ENCODE data around the gene MAFF. TPM values are rescaled to one million over a fixed set of nuclear protein-coding genes. Genes with fewer than 3 reads are reported as not detected.

Gene MAFF
- total RNA-seq, 2 experiments from 2014 or later = 11.8 to 12.3 TPM

DNA sequence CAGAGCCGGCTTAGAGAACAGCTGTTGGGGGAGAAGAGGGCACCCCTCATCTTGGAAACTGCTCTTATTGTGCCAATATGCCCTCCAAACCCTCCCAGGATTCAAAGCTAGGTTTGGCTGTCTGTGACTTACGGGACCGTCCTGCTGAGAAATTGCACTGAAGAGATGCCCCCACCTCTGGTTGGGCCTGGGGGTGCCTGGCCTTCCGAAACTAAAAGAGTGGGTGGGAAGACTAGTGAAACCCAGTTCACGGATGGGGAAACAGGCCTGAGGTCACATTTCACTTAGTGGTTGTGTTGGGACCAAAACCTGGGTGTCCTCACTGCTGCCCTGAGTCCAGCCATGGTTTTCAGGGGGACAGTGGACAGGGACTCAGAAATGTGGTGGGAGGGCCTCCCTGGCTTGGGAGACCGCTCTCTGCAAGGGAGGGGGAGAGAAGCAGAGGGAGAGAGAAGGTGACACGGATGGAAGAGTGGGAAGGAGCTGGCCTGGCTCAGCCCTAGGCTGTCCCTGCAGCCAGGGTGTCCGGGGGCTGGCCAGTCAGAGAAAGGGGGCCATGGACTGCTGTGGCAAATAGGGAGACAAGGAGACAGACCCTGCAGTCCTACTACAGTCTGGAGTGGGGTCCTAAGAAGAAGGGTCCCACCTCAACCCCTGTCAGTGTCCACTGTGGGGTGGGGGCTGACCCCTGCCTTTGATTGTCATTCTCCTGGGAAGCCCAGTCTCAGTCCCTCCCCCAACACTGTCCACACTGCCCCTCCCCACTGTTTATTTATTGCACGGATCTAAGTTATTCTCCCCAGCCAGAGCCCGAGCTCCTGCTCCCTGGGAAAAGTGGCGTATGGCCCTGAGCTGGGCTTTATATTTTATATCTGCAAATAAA, 13.6 kb downstream of the MAFF start:
- POLR2A ChIA-PET = interaction anchor here (1.0 kb wide), 1 partner anchor 13 kb away, joined by 4 read pairs; the partner anchor contains the start of gene MAFF
- CTCF ChIA-PET = interaction anchor here (0.5 to 2.3 kb wide), 2 partner anchors 13 to 42 kb away, joined by 5 to 7 read pairs; partner anchors contain the start of gene MAFF

- POLR2A ChIA-PET = interaction anchor here (0.8 kb wide), 1 partner anchor 11 kb away, joined by 3 read pairs; no protein-coding TSS in a partner anchor
- CTCF ChIA-PET = interaction anchor here (1.1 kb wide), 1 partner anchor 11 kb away, joined by 3 read pairs; no protein-coding TSS in a partner anchor
These were observed 17.1 kb downstream of the MAFF start for GRCh38 chr22:38218661-38219622.

DNA sequence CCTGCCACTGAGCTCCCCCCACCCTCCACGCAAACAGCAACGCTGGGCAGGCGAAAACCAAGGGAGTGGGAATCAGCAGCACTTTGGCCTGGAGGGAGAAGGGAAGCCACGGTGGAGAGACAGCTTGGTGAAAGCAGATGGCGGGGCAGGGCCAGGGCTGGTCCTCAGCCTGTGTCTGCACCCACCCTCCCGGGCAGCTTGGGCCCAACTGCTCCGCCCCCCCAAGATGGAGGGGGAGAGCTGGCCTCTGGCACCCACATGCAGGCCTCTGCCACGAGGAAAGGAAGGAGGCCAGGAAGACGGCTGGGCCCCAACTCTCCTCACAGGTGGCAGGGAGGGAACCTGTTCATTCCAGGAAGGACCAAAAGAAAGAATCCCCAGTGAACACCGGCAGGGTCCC, 17.8 kb downstream of the MAFF start:
- ChIA-PET POLR2A (interaction anchor here (0.8 kb wide), 1 partner anchor 12 kb away, joined by 3 read pairs; no protein-coding TSS in a partner anchor), CTCF (no interaction called here)

DNA sequence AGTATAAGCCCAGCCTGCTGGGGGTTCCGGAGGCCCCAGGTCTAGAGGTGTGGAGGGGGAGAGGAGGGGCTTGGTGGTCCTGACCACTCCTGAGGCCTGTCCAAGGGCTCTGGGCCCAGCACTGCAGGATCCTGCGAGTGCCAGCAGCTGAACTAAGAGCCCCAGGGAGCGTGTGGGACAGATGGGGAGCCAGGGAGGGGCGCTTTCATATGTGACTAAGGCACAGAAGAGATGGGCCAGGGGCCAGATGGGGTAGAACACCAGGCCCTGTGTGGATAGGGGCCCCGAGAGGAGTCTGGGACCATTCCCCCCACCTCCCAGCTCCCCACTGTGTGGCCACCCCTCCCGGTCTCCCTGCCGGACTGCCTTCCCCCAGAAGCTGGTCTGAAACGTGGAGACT, 18.4 kb downstream of the MAFF start:
- POLR2A ChIA-PET = no interaction called here
- CTCF ChIA-PET = no interaction called here

DNA sequence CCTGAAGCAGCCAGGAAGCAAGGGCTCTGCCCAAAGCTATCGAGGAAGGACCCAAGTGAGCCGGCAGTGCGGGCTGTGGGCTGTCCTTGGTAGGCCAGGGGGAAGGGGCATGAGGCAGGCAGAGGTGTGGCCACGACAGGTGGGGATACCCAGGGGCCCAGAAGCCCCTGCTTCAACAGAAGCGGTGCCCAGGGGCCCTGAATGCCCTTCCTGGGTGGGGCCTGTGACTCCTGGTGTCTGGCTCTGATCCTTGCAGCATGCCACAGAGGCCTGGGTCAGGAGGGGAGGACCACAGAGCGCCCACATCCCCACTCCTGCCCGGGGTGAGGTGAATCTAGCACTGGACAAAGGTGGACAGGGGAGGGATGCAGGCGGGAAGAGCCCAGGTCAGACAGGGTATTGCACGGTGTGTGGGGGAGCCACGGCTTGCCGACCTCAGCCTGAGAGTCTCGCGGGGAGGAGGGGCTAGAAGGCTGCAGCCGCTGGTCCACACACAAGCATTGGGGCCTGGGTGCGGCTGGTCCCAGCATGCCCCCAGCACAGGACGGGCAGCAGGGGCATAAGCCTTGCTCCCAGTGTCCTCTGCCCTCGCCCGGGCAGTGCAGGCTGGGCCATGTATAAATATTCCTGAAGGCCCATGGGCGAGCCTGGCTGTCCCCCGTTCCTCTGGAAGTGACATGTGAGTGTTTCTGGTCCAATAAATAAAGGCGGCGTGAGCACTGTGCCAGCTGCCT, 19.0 kb downstream of the MAFF start:
- CTCF ChIA-PET = no interaction called here
- POLR2A ChIA-PET = no interaction called here

- ChIA-PET CTCF (no interaction called here), POLR2A (no interaction called here)
These were observed 19.6 kb downstream of the MAFF start for GRCh38 chr22:38221407-38221806.

GRCh38 chr22:38221908-38222796, 20.4 kb downstream of the MAFF start:
- CTCF ChIA-PET = interaction anchor here (1.7 kb wide), 1 partner anchor 8 kb away, joined by 4 read pairs; no protein-coding TSS in a partner anchor
- POLR2A ChIA-PET = interaction anchor here (1.0 kb wide), 1 partner anchor 10 kb away, joined by 3 read pairs; no protein-coding TSS in a partner anchor

DNA sequence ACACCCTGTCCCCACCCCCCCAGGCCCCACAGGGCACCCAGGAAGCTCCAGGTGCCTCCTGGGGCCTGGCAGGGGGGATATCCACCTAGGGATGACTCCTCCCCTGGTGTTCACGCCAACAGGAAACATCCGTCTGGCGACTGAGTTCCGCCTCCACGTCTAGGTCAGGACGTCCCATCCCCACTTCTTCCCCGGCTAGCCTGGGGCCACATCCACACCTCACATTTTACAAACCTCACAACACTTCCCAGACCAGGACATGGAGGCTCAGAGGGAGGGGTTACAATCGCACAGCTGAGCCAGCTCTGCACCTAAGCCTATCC, 21.0 kb downstream of the MAFF start:
- ChIA-PET POLR2A (interaction anchor here (1.0 kb wide), 1 partner anchor 11 kb away, joined by 3 read pairs; no protein-coding TSS in a partner anchor), CTCF (interaction anchor here (1.7 kb wide), 1 partner anchor 8 kb away, joined by 4 read pairs; no protein-coding TSS in a partner anchor)

DNA sequence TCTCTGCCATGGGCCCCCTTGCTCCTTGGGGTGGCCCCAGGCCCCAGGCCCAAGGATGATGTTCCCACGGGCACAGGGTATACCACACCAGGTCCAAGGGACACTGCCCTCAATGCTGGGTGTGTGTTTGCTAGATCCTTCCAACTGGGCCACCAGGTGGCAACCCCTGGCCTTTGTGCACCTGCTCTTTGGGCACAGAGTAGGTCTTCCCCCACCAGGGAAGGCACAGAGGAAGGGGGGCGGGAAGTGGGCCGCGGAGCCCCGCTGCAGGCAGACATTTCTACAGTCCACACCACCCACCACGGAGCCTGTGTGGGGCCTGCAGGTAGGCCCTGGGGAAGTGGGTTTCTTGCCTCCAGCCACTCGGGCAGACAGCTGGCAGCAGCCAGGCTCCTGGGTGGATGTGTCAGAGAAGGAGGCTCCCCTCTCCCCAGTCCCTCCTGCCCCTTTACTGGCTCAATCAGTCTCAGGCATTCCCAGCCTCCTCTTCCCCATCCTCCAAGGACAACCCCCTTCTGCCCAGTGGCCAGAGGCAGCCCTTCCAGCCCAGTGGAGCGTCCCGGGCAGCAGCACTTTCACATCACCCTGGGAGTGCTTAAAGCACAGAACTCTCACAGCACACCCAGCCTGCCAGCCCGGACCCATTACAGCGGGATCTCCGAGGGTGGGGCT, 21.6 kb downstream of the MAFF start:
- POLR2A ChIA-PET = no interaction called here
- CTCF ChIA-PET = interaction anchor here (1.7 kb wide), 1 partner anchor 7 kb away, joined by 4 read pairs; no protein-coding TSS in a partner anchor

DNA sequence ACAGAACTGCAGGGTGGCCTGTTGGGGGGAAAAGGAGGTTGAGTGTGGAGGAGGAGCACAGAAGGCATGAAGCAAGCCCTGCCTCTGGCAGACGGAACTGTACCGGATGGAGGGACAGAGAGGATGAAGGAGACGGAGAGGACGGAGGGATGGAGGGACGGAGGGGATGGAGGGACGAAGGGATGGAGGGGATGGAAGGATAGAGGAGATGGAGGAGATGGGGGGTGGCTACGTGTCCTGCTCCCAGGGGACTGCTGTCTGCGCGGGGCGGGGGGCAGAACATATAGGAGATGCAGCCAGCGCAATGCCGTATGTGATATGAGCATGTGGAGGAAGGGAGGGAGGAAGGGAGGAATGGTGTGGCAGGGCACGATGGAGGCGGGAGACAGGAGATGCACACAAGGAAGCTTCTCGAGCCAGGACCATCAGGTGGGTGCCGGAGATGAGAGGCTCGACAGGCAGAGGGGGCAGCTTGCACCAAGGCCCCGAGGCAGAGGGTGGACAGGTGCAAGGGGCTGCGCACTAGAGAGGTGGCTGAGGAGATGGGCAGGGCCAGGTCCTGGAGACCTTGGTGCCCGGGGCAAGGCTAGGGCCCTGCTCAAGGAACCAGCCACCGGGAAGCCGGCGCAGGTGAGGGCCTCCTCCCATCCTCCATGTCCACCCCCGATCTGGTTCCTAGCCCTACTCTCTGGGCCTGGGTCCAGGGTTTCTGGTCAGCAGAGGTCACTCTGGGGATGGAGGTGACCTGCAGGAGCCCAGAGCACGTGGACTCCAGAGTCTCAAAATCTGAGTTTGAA, 25.3 kb downstream of the MAFF start:
- ChIA-PET POLR2A (no interaction called here), CTCF (interaction anchor here (3.9 kb wide), 1 partner anchor 113 kb away, joined by 13 read pairs; no protein-coding TSS in a partner anchor)

DNA sequence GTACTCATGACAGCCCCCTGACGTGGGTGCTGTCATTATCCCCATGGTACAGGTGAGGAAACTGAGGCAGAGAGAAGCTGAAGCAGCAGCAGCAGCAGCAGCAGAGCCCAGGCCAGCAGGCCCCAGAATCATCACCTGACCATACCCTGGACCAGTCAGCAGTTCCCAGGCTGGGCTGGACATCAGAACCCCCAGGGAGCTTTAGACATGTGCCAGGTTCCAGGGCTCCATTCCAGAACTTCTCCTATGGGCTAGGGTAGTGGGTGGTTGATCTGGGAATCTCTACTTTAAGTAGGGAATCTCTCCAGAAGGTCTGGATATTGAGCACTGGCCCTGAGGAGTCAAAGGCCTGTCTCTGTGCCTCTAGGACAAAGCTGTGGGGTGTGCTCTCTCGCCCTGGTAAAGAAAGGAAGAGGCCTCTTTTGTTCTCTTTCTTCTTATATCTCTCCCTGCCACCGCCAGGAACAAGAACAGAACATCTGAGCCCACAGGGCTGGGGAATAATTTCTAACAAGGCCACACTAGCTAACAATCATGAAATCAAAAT, 26.6 kb downstream of the MAFF start:
- ChIA-PET POLR2A (no interaction called here), CTCF (interaction anchor here (0.6 to 3.9 kb wide), 3 partner anchors 114 to 176 kb away, joined by 3 to 13 read pairs (median 3); no protein-coding TSS in a partner anchor)

DNA sequence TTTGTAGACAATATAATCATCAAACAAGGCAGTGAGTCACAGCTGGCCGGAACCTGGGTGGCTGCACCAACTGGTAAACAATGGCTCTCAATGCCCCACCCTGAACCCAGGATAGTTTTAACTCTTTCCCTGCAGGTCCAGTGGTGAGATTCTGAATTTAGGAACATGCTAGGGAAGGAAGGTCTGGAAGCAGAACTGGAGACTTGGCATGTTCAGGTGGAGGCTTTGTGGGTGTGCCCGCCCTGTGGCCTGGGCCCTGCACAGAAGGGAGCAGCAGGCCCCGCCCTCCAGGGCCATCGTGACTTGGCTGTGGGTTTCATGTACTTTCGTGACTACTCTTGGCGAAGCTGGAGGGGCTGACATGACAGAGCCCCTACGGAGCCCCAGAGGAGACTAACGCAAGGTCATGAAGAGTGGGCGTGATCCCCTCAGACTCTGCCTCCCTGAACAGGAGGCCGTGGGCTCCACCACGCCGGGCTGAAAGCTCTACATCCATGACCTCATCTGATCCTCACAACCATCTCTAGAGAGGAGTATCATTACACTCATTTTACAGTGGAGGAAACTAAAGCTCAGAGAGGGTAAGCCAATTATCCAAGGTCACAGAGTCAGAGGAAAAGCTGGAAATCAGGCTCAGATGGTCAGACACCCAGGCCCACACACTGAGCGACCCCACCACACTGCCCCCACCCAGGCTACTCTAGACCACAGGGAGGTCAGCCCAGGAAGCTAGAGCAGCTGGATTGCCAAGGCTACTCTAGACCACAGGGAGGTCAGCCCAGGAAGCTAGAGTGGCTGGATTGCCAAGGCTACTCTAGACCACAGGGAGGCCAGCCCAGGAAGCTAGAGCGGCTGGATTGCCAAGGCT, 27.3 kb downstream of the MAFF start:
- POLR2A ChIA-PET = no interaction called here
- CTCF ChIA-PET = interaction anchor here (0.6 to 3.9 kb wide), 7 partner anchors 28 to 291 kb away, joined by 3 to 13 read pairs (median 4); no protein-coding TSS in a partner anchor

GRCh38 chr22:38230108-38230825, 28.5 kb downstream of the MAFF start:
- ChIA-PET POLR2A (interaction anchor here (0.6 kb wide), 1 partner anchor 205 kb away, joined by 5 read pairs; no protein-coding TSS in a partner anchor), CTCF (interaction anchor here (0.5 to 3.9 kb wide), 9 partner anchors 8 to 293 kb away, joined by 3 to 13 read pairs (median 4); no protein-coding TSS in a partner anchor)

- POLR2A ChIA-PET = no interaction called here
- CTCF ChIA-PET = interaction anchor here (0.5 to 3.9 kb wide), 7 partner anchors 8 to 293 kb away, joined by 3 to 13 read pairs (median 4); no protein-coding TSS in a partner anchor
These were observed 29.1 kb downstream of the MAFF start for GRCh38 chr22:38230916-38231315.

DNA sequence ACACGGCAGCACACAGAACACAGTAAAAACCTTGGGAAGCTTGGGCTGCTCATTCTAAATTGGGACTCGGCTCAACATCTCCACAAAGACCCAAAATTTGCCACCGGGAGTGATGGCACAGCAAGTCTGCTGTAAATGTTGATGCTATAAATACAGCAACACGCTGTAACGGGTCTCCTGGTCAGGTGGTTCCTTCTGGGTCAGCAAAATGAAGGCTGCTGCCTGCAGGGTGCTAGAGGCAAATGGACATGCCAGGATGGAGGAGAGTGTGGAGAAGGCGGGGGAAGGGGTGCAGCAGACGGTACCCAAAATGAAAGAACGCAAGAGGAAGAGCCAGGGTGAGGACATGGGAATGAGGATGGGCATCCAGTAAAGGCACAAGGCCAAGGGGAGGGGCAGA, 30.4 kb downstream of the MAFF start:
- CTCF ChIA-PET = interaction anchor here (2.8 kb wide), 1 partner anchor 180 kb away, joined by 10 read pairs; no protein-coding TSS in a partner anchor
- POLR2A ChIA-PET = no interaction called here

All from activated CD8-positive, alpha-beta memory T cell treated with anti-CD3 and anti-CD28 coated beads for 36 hours (primary cell).